HCT116 (cell line): Measurements from ENCODE around the gene ARMC8. TPM values are rescaled to one million over a fixed set of nuclear protein-coding genes. Genes with fewer than 3 reads are reported as not detected.

Experiments
- ATAC-seq: fragments of 200-7000 bp; cut with Tn5 transposase; 2 replicates; pipeline ENCODE4 v1.9.1; 2020; ENCODE audit warnings: mild to moderate bottlenecking, moderate library complexity
- BruUV-seq: library from RNA; stranded (reverse); fragments of 400-500 nt; replicated peaks from 2 replicates; lab custom pipeline; 2021; lab: Mats Ljungman, UMichigan
- CTCF ChIA-PET: fragments of 300-600 bp; sonication (Branson Sonifier 250); formaldehyde crosslinking; loops from one replicate; lab custom pipeline; 2021; ENCODE audit warnings: antibody characterized with exemption; lab: Charles Lee
- POLR2A ChIA-PET: fragments of 300-600, 350-600 bp; sonication (Branson Sonifier 250); formaldehyde crosslinking; loops from one replicate; lab custom pipeline; 2021; ENCODE audit warnings: antibody characterized with exemption; lab: Charles Lee
- RAD21 ChIA-PET, 2 experiments: fragments of 300-600 bp; sonication (Branson Sonifier 250); formaldehyde crosslinking; loops; one replicate each; lab custom pipeline; 2023; ENCODE audit warnings: low total read pairs in 2 of 2; ENCODE audit not compliant: uncharacterized antibody in 2 of 2, unreplicated experiment in 2 of 2, low non-redundant PET in 1 of 2; lab: Charles Lee
- DNase-seq: peaks from one replicate; pipeline ENCODE4 v3.0.0-alpha.2; 2010; ENCODE audit warnings: low read depth, low spot score
- H2AFZ ChIP-seq: fragments of 200-600 bp; shearing (Covaris generic), sonication (generic); 2 replicates; pipeline ENCODE4 v1.6.1; 2017; ENCODE audit warnings: low read depth, mixed run types, mixed read lengths, antibody characterized with exemption, low read length; ENCODE audit not compliant: poor library complexity, severe bottlenecking
- H3K27ac ChIP-seq: 2 replicates; pipeline ENCODE4 v1.5.1; 2012; ENCODE audit warnings: low read depth, low read length
- H3K27me3 ChIP-seq: fragments of 200-600 bp; sonication (generic); 2 replicates; pipeline ENCODE4 v1.6.1; 2016; ENCODE audit warnings: mixed run types, low read length, mixed read lengths; ENCODE audit not compliant: insufficient read depth
- H3K36me3 ChIP-seq, 2 experiments: fragments of 200-500 bp in 1 of 2; fragments of 200-600 bp in 1 of 2; sonication (Bioruptor generic) in 1 of 2; sonication (generic) in 1 of 2; 2 replicates each; pipeline versions ENCODE4 v1.5.1 to v1.6.1; 2014 to 2016; ENCODE audit warnings: low read length in 2 of 2, inconsistent platforms in 1 of 2, mixed read lengths in 1 of 2, mixed run types in 1 of 2; ENCODE audit not compliant: insufficient read depth in 2 of 2, control insufficient read depth in 1 of 2
- H3K4me1 ChIP-seq, 2 experiments: fragments of 200-600 bp in 1 of 2; sonication (generic) in 1 of 2; 2 replicates each; pipeline versions ENCODE4 v1.5.1 to v1.6.1; 2012 to 2017; ENCODE audit warnings: low read length in 2 of 2, inconsistent platforms in 1 of 2, mild to moderate bottlenecking in 1 of 2, mixed read lengths in 1 of 2, mixed run types in 1 of 2, moderate library complexity in 1 of 2; ENCODE audit not compliant: insufficient read depth in 2 of 2, control insufficient read depth in 1 of 2
- H3K4me2 ChIP-seq: fragments of 200-600 bp; sonication (generic); 2 replicates; pipeline ENCODE4 v1.6.1; 2017; ENCODE audit warnings: mixed run types, low read length, mixed read lengths
- H3K4me3 ChIP-seq, 2 experiments: fragments of 200-600 bp in 1 of 2; sonication (generic) in 1 of 2; replicated peaks in 1 of 2; 2 replicates each; pipeline ENCODE4 v1.5.1; 2011 to 2016; ENCODE audit warnings: low read length in 2 of 2, control low read depth in 1 of 2, low read depth in 1 of 2, mild to moderate bottlenecking in 1 of 2, mixed read lengths in 1 of 2, mixed run types in 1 of 2
- H3K79me2 ChIP-seq: fragments of 200-600 bp; sonication (generic); 2 replicates; pipeline ENCODE4 v1.6.1; 2017; ENCODE audit warnings: mild to moderate bottlenecking, mixed run types, low read length, moderate library complexity, mixed read lengths; ENCODE audit not compliant: insufficient read depth
- H3K9ac ChIP-seq: fragments of 200-600 bp; sonication (generic); 2 replicates; pipeline ENCODE4 v1.6.1; 2016; ENCODE audit warnings: low read length, mixed read lengths
- H3K9me2 ChIP-seq: fragments of 200-600 bp; sonication (generic), shearing (Covaris generic); 2 replicates; pipeline ENCODE4 v1.6.1; 2017; ENCODE audit warnings: mixed run types, mild to moderate bottlenecking, moderate library complexity; ENCODE audit not compliant: insufficient read depth
- H3K9me3 ChIP-seq, 2 experiments: fragments of 200-500 bp in 1 of 2; fragments of 200-600 bp in 1 of 2; sonication (Bioruptor generic) in 1 of 2; sonication (generic) in 1 of 2; 2 replicates each; pipeline ENCODE4 v1.6.1; 2014 to 2017; ENCODE audit warnings: low read length in 2 of 2, mixed read lengths in 2 of 2, inconsistent platforms in 1 of 2, low read depth in 1 of 2, mild to moderate bottlenecking in 1 of 2, mixed run types in 1 of 2, moderate library complexity in 1 of 2; ENCODE audit not compliant: control insufficient read depth in 1 of 2, insufficient read depth in 1 of 2
- H4K20me1 ChIP-seq: fragments of 200-600 bp; sonication (generic), shearing (Covaris generic); 2 replicates; pipeline ENCODE4 v1.6.1; 2017; ENCODE audit warnings: mixed run types, mild to moderate bottlenecking, moderate library complexity; ENCODE audit not compliant: insufficient read depth
- CEBPB ChIP-seq: IDR thresholded peaks from 2 replicates; pipeline ENCODE4 v1.6.1; 2012; ENCODE audit warnings: low read depth
- EZH2 ChIP-seq: fragments of 200-600 bp; sonication (generic); IDR thresholded peaks from 2 replicates; pipeline ENCODE4 v1.6.1; 2017; ENCODE audit warnings: antibody characterized with exemption, mixed run types
- EZH2phosphoT487 ChIP-seq: fragments of 200-600 bp; IDR thresholded peaks from 2 replicates; pipeline ENCODE4 v1.6.1; 2018; ENCODE audit warnings: antibody characterized with exemption, borderline replicate concordance
- JUND ChIP-seq: IDR thresholded peaks from 2 replicates; pipeline ENCODE4 v1.6.1; 2012
- POLR2A ChIP-seq: IDR thresholded peaks from 2 replicates; pipeline ENCODE4 v1.7.0; 2011; ENCODE audit warnings: borderline replicate concordance; ENCODE audit not compliant: insufficient read depth, insufficient read length; ENCODE audit errors: extremely low read depth
- POLR2AphosphoS5 ChIP-seq: IDR thresholded peaks from 2 replicates; pipeline ENCODE4 v1.6.1; 2011; ENCODE audit warnings: mild to moderate bottlenecking, low read depth, low read length, moderate library complexity
- RAD21 ChIP-seq: IDR thresholded peaks from 2 replicates; pipeline ENCODE4 v1.6.1; 2012; ENCODE audit warnings: low read depth, mild to moderate bottlenecking
- SIN3A ChIP-seq: IDR thresholded peaks from 2 replicates; pipeline ENCODE4 v1.6.1; 2012; ENCODE audit warnings: low read depth
- SP1 ChIP-seq: IDR thresholded peaks from 2 replicates; pipeline ENCODE4 v1.6.1; 2012; ENCODE audit warnings: low read depth
- SRF ChIP-seq: IDR thresholded peaks from 2 replicates; pipeline ENCODE4 v1.6.1; 2012; ENCODE audit warnings: low read depth
- TCF7L2 ChIP-seq: IDR thresholded peaks from 2 replicates; pipeline ENCODE4 v1.7.0; 2011; ENCODE audit warnings: borderline replicate concordance, inconsistent platforms; ENCODE audit not compliant: insufficient read depth, insufficient read length; ENCODE audit errors: extremely low read depth
- YY1 ChIP-seq: IDR thresholded peaks from 2 replicates; pipeline ENCODE4 v1.6.1; 2011; ENCODE audit warnings: low read length, low read depth, moderate library complexity, mild to moderate bottlenecking; ENCODE audit not compliant: insufficient replicate concordance; ENCODE audit errors: extremely low read depth
- ZFX ChIP-seq: fragments of 450-650 bp; IDR thresholded peaks from 2 replicates; pipeline ENCODE4 v1.6.1; 2017
- intact Hi-C: fragments of 100-400 bp; cut with micrococcal nuclease; formaldehyde crosslinking; loops from 2 replicates; pipeline ENCODE4 v1.10.0; 2022
- total RNA-seq: library from RNA; stranded (reverse); gene quantifications from one replicate; pipeline ENCODE4 v1.2.1, GENCODE V29; 2021; ENCODE audit not compliant: unreplicated experiment
- TF ChIP-seq, protein P1 (sequence below): IDR thresholded peaks from 2 replicates; pipeline ENCODE4 v1.6.1; 2011; ENCODE audit warnings: mild to moderate bottlenecking, low read length, moderate library complexity; ENCODE audit not compliant: insufficient replicate concordance; ENCODE audit errors: extremely low read depth
- TF ChIP-seq, protein P2 (sequence below): IDR thresholded peaks from 2 replicates; pipeline ENCODE4 v1.6.1; 2012
- TF ChIP-seq, protein P3 (sequence below), 3 experiments: fragments of 200-600 bp in 1 of 3; sonication (generic) in 1 of 3; IDR thresholded peaks in 2 of 3; conservative IDR thresholded peaks in 1 of 3; 2 replicates each; pipeline ENCODE4 v1.5.1; 2012 to 2017; ENCODE audit warnings: low read depth in 2 of 3, low read length in 2 of 3, antibody characterized with exemption in 1 of 3, borderline replicate concordance in 1 of 3, control low read depth in 1 of 3, mild to moderate bottlenecking in 1 of 3, mixed read lengths in 1 of 3, mixed run types in 1 of 3, moderate library complexity in 1 of 3; ENCODE audit not compliant: insufficient read depth in 1 of 3
- TF ChIP-seq, protein P4 (sequence below): IDR thresholded peaks from 2 replicates; pipeline ENCODE4 v1.6.1; 2012; ENCODE audit warnings: low read depth

The ARMC8 gene
- total RNA-seq, 1 experiment from 2014 or later, result 36.2 TPM

DNA sequence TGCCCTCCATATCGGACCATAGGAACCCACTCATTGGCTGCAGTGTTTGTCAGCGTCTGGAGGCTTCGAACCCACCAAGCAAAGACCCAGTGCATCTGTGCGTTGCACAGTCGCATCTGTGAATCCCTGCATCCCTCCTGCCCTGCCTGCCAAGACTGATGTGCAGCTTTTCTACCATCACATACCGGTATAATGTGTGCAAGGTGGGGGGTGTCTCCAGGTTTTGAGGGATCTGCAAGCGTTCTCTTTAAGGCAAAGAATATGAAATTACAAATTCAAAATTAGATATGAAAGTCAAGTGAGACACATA lies 142.8 kb downstream of the ARMC8 start:
- Histone ChIP-seq H3K79me2 (no peaks in the 10 kb centered on the region), H3K4me2 (peak overlapping the region; percentile 99), H3K9ac (no peak overlapping the region), H3K36me3 (no peaks in the 10 kb centered on the region), H2AFZ (peak overlapping the region; percentile 98), H3K27ac (no peak overlapping the region), H3K9me3 (no peaks in the 10 kb centered on the region), H4K20me1 (no peaks in the 10 kb centered on the region), H3K4me3 (peak overlapping the region; percentile 49 to 73), H3K9me2 (no peaks in the 10 kb centered on the region), H3K27me3 (no peaks in the 10 kb centered on the region), H3K4me1 (peaks cover 4 to 30% of the 10 kb centered on the region in 2 experiments; a peak in 3 of 4 replicates)
- ATAC-seq (no peak), DNase-seq (no peak)
- POLR2A ChIA-PET, result no interaction called here
- TF ChIP-seq POLR2A (no peak), EZH2phosphoT487 (no peak), ZFX (no peak), CEBPB (no peak), SP1 (no peak), JUND (no peak), SRF (no peak), SIN3A (no peak), TCF7L2 (no peak), YY1 (no peak), EZH2 (no peak), POLR2AphosphoS5 (no peak), RAD21 (no peak)
- TF ChIP-seq, protein P1, sequence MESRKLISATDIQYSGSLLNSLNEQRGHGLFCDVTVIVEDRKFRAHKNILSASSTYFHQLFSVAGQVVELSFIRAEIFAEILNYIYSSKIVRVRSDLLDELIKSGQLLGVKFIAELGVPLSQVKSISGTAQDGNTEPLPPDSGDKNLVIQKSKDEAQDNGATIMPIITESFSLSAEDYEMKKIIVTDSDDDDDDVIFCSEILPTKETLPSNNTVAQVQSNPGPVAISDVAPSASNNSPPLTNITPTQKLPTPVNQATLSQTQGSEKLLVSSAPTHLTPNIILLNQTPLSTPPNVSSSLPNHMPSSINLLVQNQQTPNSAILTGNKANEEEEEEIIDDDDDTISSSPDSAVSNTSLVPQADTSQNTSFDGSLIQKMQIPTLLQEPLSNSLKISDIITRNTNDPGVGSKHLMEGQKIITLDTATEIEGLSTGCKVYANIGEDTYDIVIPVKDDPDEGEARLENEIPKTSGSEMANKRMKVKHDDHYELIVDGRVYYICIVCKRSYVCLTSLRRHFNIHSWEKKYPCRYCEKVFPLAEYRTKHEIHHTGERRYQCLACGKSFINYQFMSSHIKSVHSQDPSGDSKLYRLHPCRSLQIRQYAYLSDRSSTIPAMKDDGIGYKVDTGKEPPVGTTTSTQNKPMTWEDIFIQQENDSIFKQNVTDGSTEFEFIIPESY, result no peak
- TF ChIP-seq, protein P2, sequence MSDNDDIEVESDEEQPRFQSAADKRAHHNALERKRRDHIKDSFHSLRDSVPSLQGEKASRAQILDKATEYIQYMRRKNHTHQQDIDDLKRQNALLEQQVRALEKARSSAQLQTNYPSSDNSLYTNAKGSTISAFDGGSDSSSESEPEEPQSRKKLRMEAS, result no peak
- TF ChIP-seq, protein P3, sequence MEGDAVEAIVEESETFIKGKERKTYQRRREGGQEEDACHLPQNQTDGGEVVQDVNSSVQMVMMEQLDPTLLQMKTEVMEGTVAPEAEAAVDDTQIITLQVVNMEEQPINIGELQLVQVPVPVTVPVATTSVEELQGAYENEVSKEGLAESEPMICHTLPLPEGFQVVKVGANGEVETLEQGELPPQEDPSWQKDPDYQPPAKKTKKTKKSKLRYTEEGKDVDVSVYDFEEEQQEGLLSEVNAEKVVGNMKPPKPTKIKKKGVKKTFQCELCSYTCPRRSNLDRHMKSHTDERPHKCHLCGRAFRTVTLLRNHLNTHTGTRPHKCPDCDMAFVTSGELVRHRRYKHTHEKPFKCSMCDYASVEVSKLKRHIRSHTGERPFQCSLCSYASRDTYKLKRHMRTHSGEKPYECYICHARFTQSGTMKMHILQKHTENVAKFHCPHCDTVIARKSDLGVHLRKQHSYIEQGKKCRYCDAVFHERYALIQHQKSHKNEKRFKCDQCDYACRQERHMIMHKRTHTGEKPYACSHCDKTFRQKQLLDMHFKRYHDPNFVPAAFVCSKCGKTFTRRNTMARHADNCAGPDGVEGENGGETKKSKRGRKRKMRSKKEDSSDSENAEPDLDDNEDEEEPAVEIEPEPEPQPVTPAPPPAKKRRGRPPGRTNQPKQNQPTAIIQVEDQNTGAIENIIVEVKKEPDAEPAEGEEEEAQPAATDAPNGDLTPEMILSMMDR (IDR thresholded peaks at IDR 0.05 in 2 of 3, conservative IDR thresholded peaks at IDR 0.05 in 1 of 3; ENCODE audit: borderline replicate concordance in 1 of 3, insufficient read depth in 1 of 3, low read depth in 2 of 3, low read length in 2 of 3), result no peak
- TF ChIP-seq, protein P4, sequence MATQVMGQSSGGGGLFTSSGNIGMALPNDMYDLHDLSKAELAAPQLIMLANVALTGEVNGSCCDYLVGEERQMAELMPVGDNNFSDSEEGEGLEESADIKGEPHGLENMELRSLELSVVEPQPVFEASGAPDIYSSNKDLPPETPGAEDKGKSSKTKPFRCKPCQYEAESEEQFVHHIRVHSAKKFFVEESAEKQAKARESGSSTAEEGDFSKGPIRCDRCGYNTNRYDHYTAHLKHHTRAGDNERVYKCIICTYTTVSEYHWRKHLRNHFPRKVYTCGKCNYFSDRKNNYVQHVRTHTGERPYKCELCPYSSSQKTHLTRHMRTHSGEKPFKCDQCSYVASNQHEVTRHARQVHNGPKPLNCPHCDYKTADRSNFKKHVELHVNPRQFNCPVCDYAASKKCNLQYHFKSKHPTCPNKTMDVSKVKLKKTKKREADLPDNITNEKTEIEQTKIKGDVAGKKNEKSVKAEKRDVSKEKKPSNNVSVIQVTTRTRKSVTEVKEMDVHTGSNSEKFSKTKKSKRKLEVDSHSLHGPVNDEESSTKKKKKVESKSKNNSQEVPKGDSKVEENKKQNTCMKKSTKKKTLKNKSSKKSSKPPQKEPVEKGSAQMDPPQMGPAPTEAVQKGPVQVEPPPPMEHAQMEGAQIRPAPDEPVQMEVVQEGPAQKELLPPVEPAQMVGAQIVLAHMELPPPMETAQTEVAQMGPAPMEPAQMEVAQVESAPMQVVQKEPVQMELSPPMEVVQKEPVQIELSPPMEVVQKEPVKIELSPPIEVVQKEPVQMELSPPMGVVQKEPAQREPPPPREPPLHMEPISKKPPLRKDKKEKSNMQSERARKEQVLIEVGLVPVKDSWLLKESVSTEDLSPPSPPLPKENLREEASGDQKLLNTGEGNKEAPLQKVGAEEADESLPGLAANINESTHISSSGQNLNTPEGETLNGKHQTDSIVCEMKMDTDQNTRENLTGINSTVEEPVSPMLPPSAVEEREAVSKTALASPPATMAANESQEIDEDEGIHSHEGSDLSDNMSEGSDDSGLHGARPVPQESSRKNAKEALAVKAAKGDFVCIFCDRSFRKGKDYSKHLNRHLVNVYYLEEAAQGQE, result no peak
- RAD21 ChIA-PET, result no interaction called here
- intact Hi-C loops, result loop anchor here (5.0 kb wide), 3 partner anchors 213 to 592 kb away; partner anchors contain the start of gene DZIP1L
- CTCF ChIA-PET, result no interaction called here
- BruUV-seq, result no TSS peak
